COR-L47 (cell line): ENCODE results near the gene NUDT2.
A peak's percentile ranks its signal among the peaks of the same experiment; 100 is the strongest.

Experiments used
- DNase-seq: peaks from one replicate; lab custom pipeline; 2025; lab: John Stamatoyannopoulos, UW

NUDT2 gene

DNA sequence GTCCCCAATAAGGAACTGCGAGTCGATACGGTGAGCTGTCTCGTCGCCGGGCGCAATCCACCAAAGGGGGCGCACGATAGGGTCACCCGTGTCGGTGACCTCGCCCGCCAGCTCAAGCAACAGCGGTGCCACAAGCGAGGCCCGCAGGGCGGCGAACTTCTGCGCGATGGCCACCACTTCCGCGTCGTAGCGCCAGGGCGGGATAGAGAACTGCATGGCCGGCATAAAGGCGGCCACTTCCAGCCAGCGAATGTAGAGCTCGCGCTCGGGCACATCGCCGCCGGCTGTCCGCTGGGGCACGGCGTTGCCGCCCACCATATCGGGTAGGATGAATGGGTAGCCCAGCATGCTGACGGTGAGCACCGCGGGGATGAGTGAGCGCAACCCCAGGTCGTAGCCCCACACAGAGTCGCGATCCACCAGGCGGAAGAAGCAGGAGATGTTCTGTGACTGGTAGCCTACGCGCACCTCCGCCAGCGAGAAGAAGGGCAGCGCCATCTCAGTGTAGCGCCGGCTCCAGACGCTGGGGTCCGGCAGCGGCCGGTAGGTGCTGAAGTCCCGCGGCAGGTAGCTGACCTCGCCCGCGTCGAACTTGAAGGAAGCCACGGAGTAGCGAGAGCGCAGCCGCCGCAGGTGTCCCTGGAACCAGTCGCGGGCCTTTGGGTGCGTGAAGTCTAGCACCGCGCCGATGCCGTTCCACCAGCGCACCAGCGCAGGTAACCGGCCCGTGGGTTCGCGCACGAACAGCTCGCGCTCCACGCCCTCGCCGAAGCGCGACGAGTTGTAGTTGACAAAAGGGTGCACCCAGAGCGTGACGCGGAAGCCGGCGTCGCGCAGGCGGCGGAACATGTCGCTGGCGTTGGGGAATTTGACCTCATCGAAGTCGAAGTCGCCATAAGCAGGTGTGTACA is 41.9 kb downstream of the NUDT2 start:
- no peak for DNase-seq

DNA sequence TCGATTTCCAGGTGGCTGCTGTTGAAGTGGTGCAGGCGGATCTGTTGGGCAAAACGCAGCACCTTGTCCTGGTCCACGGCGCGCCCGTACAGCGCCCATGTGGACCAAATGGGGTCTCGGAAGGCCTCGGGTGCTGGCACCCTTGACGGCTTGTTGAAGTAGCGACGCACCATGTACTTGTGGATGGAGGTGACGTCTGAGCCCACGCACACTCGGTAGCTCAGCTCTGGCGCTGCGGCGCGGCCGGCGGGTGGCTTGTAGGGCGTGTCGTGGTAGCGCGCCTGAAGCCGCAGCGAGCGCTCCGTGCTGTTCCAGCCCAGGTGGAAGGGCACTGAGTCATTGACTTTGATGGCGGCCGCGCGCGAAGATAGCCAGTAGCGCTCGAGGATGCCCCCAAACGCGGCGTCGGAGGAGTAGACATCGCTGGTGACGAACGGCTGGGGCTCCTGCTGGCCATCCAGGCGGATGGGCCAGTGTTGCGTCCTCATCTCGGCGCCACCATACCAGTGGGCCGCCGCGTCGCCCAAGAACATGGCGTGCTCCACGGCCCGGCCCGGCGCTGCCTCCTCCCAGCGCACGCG is 42.6 kb downstream of the NUDT2 start:
- no peak for DNase-seq

DNA sequence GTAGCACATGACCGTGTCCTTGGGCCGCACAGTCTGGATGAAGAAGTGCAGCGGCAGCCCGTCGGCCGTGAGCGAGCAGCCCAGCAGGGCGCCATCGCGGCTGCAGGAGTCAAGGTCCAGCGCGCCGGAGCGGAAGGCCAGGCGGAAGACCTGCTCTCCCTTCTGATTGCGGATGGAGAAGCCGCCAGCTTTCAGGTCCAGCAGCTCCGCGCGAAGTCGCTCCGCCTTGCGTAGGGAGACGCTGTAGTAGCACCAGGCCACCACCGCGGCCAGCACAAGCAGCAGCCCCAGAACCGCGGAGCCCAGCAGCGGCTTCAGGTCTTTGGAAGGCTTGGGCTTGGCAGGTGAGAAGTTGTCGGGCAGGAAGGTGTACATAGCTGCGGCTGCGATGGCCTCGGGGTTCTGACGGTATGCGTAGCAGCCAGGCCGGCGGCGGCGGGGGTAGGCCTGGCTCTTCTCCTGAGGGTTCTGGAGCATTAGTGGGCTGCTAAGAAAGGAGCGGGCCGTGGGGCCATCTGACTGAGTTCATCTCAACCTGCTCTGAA is 43.2 kb downstream of the NUDT2 start:
- no peak for DNase-seq

DNA sequence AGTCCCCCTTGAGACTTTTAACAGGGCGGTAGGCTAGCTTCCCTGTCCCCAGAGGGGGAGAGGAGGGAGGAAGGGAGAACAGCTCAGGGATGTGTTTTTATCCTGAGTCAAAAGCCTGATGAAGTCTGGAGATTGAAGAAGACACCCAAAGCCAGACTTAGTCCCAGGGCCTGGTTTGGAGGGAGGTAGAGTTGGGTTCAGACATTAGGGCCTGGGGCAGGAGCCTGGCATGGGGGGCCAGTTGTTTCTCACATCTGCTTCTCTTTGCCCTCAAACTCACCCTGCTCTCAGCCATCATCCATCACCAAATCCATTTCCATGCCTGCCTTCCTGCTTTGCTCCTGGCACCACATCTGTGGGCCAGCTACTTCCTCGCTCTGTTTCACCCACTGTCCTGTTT is 44.4 kb downstream of the NUDT2 start:
- DNase-seq: no peak

DNA sequence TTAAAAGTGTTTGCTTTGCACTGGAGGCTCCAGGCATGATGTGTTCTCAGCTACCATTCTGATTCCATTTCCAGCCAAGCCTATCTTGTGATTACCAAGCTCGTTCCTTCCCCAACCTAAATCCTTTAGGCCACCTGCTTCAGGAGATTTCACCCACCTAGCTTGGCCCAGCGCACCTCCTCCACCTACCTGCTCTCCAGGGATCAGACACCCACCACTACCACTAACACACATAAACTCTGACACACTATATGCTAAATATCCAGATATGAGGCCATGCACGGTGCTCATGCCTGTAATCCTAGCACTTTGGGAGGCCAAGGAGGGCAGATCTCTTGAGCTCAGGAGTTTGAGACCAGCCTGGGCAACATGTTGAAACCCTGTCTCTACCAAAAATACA is 45.0 kb downstream of the NUDT2 start:
- DNase-seq: no peak

DNA sequence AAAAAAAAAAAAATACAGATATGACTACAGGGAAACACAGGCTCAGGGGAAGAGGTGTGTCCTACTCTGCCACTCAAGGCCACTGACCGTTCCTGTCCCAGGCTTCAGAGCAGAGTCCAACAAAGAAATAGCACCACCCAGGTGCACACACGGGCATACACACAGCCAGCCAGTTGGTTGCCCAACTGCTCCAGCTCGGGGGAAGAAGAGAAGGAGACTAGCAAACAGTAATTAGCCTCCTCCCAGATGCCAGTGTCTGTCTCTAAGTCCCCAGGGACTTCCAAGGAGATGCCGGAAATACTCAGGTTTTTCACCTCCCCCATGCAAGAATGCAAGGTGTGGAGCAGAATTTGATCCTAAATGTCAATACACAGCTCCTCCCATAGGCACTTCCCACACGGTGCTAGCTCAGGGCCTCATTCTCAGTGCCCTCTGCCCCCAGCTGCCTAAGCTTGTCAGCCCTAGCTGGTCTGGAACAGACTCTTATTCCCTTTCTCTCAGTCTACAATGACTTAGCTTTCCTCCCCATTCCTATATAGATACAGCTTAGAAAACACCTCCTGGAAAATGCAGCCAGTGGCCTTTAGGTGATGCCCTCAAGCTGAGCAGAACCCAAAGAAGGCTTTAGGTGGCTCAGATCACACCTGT is 45.7 kb downstream of the NUDT2 start:
- no peak for DNase-seq

DNA sequence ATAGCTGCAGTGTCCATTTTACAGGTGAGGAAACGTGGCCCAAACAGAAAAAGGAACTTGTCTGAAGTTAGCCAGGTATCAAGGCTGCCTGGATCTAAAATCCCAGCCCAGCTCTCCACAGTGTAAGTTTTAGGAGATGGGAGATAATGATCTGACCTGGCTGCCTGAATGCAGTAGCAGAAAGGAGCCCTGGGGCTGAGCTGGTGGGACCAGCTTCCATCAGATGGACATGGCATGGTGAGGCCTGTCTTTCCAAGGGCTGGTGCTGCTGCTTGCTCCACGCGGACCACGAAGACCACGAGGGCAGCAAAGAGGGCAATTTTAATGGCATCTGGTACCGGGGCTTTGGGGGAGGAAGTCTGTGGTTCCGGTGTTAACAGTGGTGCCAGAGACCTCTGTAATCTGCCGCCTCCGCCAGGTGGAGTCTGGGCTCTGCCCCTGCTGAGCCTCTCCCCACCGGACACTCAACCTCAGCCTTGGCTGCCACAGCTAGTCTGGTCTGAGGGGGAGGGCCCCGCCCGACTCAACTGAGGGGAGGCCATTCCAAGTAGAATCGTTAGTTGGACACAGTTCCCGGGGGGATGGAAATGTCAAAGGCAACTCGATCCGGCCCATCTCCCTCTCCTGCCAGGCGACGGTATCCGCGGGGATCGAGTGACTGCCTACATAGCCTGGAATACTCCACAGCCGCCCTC is 46.7 kb downstream of the NUDT2 start:
- peak; percentile 23 for DNase-seq

DNA sequence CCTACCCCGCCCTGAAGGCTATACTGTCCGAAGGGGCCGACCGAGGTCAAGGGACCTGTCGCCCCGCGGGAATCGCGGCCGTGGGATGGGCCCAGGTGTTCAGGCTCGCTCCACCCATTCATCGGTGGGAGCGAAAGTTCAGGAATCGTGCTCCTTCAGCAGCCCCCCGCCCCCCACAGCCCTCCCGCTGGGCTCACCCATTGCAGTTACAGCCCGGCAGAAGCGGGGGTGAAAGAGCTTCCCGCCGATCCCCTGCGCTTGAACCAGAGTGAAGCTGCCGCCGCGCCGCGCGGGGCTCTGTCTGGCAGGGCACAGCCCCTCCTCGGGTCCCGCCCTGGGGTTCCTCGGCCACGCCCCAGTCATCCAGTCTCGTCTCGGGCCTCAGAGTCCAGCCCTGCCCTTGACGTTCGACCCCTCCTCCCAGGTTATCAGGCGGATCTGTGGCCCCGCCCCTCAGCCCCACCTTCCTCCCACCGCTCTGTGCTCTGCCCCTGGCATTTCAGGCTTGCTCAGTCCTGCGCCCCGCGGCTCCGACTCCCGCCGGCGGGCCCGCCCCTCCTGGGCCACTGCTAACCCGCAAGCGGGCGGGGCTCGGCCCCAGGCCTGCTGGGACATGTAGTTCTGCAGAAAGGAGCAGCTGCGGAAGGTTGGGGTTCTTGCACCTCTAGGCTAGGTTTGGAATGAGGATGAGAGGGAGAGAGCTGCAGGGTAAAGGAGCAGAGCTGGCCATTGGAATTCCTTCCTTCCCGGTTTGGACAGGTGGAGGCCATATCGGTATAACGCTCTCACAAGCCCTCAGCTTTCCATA is 47.4 kb downstream of the NUDT2 start, which contains the start of gene MYORG:
TSS of gene MYORG (minus strand) at position 303 of the 808 bp plus-strand sequence. CDS start 3,955 bp downstream, outside the sequence.
- peak; percentile 80 for DNase-seq

DNA sequence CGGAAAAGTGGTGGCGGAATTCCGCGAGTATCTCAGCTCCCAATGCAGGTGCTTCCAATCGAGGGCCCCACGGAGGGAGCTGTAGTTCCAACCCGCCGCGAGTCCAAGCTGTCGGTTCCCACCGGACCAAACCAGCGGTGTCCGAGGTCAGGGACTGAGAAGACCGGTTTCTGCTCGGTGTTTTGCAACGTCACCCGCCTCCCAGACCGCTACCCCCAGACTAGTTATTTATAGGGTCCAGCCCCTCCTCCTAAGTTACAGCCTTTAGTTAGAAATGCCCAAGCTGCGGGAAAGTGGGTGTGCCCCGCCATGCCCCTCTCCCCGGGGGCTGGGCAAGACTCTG is 48.0 kb downstream of the NUDT2 start:
- DNase-seq: peak; percentile 5

DNA sequence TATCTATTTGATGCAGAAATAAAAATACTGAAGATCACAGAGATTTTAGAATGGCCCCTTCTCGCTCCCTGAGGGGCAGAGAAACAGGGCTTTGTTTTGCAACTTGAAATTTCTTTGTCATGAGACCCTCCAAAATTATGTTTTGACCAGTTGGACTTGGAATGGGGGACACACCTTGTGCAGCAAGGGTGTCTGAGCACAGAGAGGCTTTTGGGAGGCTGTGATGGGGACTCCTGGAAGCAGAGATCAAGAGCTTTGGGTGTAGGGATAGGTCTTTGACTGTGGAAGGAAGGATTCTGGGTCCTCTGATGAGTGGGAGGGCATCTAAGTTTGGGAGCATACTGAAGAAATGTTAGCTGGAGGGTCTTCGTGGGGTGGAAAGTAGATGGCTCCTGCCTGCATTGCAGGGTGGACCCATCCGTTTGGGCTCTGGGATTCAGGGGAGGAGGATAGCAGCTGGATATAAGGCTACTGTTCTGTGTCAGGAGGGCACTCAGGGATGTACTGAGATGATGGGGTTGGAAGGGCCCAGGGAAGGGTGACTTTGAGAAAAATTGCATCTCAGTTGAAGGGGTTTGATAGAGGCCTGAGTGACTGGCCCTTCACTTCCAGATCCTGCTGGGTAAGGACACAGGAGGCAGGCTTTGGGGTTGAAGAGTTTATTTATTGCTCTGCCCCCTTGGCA is 49.1 kb downstream of the NUDT2 start:
- no peak for DNase-seq

DNA sequence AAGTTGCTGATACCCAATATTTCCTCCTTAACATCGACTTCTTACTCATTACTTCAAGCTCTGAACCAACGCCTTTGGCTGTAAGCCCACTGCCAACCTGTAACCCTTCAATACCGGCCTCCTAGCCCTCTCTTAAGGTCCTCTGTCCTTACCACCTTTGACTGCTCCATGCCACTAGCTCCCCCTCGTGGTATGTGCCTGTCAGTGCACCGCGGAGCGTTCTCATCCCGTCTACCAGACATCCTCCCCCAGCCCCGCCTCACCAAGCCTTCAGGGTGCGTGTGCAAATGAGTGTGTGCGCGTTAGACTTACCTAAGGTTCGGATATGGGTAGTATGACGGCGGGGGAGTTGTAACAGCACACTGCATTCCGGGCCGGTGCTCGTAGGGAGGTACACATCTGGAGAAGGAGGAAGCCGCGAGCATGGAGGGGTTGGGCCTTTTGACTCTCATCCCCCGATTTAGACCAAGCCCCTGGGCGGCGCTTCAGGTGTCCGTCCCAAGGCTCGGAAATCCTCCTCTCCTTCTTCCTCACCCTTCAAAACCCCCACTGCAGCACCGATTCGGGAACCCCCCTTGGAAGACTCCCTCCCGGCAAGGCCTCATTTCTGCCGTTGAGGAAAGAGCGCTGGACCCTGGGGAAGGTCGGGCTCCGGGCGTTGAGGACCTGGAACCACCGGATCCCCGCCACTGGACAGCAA is 50.1 kb downstream of the NUDT2 start:
- DNase-seq: peak; percentile 38

DNA sequence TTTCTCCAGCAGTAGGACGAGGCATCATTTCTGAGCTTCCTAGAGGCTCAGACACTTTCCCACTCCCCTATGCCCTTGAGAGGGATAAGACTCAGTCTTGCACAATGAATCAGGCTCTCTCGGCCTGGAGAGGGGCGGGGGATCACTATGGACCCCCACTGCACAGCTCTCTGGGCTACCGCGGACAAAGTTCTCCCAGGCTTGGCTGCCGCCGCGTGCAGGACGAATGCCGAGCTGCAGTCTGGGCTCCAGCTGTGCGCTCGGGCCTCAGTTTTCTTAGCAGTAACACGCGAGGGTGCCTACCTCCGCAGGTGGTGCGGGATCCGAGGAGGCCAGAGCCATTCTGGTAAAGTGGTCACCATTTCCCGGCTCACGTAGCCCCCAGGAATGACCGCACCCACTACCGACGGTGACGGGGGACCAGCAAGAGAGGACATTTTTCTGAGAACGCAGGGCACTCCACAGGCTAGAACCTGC is 50.7 kb downstream of the NUDT2 start:
- DNase-seq: no peak

DNA sequence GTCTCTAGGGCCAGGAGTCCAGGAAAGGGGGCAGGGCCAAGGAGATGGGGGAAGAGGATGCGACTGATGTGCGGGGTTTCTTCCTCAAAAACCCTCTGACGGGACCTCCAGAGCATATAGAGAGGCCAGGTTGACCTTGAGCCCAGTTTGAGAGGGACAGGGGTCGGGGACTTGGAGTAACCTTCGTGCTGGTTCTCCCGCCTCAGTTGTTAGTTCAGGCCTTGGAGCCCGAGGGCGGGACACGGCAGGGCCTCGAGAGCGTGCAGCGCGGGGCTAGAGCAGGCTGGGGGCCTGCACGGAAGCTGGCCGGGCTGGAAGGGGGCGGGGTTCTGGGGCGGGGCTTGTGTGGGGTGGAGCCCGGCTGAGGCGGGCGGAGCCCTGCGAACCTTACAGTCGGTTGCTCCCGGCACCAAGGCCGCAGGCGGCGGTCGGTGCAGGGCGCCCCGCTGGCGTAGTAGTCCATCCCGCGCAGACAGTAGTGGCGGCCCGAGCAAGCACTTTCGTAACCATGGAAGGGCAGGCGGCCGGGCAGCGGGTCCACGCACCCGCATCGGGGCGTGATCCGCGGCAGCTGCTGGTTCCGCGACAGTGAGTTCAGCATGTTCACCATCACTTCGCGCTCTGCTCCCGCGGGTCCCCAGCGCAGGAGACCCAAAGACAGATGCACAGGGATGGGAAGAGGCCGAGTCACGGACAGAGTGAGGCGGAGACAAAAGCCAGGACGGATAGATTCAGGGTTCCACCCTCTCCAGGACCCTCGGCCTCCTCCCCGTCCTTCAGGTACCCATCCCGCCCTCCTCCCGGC is 51.3 kb downstream of the NUDT2 start:
- DNase-seq: peak; percentile 43

DNA sequence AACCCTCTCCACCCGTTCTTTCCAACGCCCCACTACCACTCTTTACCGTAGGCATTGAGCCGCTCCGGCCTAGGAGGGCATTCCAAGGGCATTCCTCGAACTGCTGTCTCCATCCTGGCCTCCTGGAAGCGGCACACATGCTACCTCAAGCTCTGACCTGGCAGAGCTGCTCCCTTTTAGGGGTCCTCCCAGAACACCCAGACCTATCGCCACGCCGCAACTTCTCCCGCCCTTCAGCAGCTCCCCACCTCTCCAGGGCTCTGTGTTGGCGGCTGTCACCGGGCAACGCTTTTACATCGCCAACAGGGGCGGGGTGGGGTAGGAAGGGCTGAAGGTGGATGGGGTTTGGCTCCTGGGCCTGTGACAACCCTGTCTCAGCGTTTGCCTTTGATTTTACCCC is 52.0 kb downstream of the NUDT2 start:
- peak; percentile 20 for DNase-seq

DNA sequence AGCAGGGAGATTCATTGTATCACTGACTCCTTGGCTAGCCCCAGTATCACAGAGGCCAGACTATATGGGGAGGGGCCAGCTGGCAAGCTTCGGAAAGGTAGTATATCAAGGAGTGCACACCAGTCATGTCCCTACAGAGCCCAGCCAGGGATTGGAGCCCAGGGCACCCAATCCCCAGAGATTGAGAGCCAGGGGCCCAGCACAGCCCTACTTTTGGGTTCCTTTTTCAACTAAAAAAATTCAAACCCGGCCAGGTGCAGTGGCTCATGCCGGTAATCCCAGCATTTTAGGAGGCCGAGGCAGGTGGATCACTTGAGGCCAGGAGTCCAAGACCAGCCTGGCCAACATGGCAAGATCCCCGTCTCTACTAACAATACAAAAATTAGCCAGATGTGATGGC is 52.7 kb downstream of the NUDT2 start:
- no peak for DNase-seq

DNA sequence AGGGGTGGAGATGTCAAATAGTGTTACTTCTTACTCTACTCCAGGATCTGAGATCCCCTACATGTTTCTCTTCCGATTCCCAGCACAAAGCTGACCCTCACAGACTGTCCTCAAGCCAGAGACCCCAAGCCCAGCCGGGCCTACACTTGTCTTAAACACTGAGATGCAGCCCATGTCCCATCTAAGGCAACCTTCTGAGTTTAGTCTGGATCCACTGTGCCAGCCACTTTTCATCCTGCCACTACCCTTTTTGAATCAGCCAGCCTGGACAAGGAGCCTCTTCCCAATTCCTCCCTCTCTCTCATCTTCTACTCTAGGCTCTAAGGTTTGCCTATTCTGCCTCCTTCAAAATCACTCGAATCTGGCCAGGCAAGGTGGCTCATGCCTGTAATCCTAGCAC is 53.5 kb downstream of the NUDT2 start:
- DNase-seq: no peak

DNA sequence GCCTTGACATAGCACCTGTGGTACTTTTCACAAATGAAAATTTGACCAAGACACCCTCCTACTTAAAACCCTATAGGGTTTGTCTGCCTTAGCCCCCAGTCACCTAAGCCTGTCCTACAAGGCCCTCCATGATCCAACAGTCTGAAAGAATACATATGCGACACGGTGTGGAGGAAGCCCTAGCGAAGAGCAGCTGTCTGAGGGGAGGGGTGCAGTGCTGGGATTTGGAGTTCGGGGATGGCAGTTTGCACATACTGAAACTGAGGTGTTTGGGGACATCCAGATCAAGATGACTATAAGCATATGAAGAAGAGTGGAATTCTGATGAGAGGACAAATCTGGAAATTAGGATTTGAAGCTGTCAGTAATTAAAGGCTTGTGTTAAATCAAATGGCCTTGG is 54.5 kb downstream of the NUDT2 start:
- DNase-seq: no peak

DNA sequence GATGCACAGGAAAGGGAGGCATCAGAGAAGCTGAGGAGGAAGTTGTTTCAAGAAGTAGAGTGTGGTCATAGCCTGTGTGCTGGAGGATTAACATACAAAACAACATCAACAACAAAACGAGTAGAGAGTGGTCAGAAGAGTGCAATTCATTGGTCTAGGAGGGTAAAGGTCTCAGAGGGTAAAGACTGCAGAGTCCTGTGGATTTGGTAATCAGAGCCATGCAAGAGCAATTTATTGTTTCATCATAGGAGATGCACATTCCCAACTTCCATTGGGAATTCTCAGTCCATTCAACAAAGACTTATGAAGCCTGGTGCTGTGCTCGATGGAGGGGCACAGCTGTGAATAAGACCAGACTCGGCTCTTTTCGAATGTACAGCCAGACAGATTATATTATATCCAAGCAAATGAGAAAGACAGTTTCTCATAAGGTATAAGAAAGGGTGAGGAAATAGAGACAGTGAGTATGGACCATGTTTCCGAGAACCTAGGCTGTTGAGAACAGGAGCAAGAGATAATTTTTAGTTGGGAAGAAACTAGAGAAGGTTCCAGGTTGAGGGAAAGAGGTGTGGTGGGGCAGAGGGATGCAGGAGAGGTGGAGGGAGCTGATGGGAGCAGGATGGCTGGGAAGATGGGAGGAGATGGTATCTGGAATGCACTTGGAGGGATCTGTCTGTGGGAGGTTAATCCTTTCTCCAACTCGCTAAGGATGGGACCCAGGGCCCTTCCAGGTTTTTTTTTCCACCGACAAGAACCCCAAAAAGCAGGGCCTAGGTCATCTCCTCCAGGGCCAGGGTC is 55.2 kb downstream of the NUDT2 start:
- no peak for DNase-seq
